Eye (tissue), 1 donor: ENCODE measurements around the gene VPS13D.

Experiments used
- DNase-seq: peaks from one replicate; pipeline ENCODE4 v3.0.0-alpha.2; 2015

The VPS13D gene

DNA sequence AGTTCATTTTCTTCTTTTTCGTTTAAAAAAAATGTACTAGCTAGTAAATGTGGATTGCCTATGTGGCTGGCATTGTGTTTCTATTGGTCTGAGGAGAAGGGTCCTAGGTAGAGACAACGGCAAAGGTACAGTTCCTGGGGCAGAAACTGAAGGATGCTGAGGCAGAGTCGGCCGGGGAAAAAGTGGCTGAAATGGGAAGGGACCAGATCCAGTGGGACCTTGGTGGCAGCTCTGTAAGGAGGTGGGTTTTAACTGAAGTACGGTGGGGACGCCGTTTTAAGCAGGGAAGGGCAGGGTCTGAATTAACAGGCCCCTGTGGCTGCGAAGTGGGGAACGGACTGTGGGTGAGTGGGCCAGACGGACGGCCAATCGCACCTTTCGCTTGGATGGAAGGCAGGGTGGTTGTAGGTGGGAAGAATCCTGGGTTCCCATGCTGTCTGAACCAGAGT, 420 bp upstream of the VPS13D start:
- DNase-seq = no peak

DNA sequence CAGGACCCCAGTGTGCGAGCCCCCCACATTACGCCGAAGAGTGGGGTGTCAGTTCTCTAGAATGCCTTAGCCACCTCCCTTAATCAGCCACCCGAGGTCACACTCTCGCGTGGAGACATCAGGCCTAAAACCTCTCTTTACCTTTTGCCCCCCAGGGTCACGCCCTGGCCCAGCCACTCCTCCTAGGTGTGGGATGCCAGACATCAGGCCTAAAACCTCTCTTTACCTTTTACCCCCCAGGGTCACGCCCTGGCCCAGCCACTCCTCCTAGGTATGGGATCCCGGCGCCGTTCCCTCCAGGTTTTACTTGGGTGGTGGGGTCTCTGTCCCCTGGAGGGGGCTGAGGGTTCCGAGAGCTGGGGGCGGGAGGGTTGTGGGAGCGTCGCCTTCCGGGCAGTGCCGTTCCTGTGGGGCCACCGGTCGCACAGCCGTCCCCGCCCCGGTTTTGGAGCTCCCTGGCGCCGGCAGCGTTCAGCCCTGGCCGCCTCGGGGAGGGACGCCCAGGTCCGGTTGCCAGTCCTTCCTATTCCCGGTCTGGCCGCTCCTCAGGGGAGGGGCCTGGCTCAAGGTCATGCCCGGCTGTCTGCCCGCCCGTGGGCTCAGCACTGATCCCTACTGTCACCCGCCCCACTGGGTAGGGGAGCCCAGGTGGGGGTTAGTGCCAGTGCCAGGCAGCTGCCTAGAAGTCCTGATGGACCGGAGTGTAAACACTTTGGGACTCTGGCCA, 882 bp downstream of the VPS13D start:
- DNase-seq = peak; percentile 27

- no peak for DNase-seq
These were observed 1.4 kb downstream of the VPS13D start for GRCh38 chr1:12231276-12231595.

- no peak for DNase-seq
These were observed 2.4 kb downstream of the VPS13D start for GRCh38 chr1:12232221-12232620.

DNA sequence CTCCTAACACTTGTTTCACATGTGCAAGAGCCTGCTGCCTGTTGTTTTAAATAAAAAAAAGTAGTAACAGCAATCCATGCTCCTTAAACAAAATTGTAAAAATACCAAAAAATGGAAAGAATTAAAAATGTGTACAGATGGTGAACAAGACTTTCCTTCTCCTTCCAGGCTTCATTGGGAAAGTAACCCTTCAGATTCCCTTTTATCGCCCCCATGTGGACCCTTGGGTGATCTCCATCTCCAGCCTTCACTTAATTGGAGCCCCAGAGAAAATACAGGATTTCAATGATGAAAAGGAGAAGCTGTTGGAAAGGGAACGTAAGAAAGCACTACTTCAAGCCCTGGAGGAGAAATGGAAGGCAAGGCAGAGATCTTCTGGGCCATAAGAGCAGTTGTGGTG, 14.2 kb downstream of the VPS13D start:
- DNase-seq = no peak

DNA sequence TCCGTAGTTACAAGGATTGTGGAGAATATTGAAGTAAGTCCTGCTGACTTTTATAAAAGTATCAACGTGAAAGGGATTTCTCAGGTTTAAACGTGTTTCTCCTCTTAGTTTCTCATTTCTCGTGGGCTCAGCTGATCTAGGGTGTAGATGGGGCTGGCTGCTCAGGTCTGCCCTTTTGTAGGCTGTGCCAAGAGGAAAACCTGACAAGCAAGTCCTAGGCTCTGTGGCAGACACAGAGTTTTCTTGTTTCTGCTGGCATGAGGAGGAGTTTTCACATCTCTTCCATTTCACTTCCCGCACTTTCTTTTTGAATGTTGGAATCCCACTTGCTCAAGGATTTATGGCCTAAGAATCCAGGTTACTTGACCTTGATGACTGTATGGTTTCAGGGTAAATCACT, 14.8 kb downstream of the VPS13D start:
- DNase-seq = no peak

DNA sequence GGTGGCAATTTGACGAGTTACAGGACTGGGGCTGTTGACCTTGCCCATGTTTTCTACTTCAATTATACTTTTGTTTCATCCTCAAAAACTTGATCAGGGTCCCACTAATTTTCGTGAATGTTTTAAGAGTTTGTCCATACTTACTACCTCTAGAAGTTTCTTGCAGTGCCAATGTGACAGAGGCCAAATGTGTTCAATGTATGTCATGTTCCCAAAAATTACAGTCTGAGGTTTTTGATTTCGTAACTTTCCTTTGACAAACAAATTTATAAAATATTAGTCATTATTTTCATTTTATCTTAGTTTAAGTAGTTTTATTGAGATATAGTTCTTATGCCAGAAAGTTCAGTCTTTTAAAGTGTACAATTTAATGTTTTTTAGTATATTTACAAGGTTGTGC, 15.3 kb downstream of the VPS13D start:
- no peak for DNase-seq

DNA sequence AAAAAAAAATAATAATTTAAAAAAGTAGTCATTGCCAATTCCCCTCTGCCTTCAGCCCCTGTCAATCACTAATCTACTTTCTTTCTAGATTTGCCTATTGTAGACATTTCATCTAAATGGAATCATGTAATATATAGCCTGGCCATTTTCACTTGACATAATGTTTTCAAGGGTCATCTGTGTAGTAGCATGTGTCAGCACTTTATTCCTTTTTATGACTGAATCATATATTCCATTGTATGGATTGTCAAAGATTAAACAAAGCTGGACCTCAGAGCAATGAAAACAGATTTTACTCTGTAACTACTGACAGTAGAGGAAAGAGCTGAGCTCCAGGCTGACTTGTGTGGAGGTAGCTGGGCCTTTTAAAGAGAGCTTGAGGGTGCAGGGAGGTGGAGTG, 15.9 kb downstream of the VPS13D start:
- DNase-seq = no peak

DNA sequence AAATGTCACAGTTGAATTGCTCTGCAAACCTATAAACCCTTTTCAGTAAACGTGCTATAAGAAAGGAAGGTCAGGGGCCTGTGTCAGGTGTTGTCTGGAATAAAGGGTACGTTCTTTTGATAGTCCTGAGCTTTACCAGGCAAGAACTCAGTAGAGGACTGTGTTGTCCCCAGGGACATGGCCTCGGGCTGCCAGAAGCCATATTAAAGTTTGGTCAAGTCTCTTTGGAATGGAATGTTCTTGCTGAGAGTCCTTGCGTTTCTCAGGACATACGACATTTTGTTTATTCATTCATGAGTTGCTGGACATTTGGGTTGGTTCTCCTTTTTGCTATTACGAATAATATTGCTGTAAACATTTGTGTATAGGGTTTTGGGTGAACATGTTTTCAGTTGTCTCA, 16.8 kb downstream of the VPS13D start:
- no peak for DNase-seq

GRCh38 chr1:12249181-12249580, 19.4 kb downstream of the VPS13D start:
- no peak for DNase-seq

- DNase-seq = no peak
These were observed 19.9 kb downstream of the VPS13D start for GRCh38 chr1:12249748-12250147.

DNA sequence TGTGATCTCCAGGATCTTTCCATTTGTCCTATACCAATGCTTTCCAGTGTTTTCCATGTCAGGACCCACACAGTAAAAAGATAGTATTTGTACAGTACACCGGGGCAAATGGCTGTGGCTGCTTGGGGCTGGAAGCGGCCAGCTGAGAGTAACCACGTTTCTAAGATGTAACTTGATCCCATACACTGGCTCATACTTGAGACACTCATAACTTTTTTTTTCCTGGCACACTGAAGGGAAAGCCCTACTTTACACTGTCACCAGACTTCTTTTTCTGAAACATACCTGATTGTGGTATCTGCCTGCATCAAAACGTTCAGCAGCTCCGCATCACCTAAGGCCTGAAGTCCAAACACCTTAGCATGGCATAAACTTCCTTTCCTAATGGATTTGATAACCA, 21.6 kb downstream of the VPS13D start:
- DNase-seq = no peak

DNA sequence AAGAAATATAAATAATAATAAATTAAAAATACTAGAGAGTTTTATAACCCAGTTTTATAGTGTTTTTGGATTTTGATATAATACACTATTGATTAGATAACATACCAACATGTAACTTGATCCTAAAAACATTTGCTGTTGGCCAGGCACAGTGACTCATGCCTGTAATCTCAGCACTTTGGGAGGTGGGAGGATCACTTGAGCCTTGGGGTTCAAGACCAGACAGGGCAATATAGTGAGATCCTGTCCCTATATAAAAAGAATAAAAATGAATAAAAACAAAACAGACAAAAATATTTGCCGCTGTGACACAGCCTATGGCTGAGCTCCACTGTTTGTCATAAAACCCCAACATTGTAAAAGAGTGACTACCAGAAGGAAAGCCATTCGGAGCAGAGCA, 26.1 kb downstream of the VPS13D start:
- no peak for DNase-seq

DNA sequence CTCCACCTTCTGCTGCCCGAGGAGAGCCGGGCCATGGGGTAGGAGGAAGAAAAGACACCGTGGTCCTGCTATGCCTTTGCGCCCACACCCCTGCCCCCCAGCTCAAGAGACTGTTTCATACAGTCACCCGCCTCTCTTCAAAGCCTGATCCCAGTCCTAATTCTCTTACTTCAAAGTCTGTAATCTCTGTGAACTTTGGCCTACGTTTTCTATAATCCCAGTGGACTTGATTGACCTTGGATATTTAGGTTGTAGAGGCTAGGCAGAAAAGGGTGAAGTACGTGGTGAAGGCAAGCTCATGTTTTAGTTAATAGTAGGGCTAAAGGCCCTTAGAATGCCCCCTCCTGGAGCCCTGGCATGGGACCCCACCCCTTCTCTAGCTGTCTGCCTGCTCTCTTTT, 28.4 kb downstream of the VPS13D start:
- DNase-seq = no peak

GRCh38 chr1:12269351-12269750, 39.5 kb downstream of the VPS13D start:
- no peak for DNase-seq

DNA sequence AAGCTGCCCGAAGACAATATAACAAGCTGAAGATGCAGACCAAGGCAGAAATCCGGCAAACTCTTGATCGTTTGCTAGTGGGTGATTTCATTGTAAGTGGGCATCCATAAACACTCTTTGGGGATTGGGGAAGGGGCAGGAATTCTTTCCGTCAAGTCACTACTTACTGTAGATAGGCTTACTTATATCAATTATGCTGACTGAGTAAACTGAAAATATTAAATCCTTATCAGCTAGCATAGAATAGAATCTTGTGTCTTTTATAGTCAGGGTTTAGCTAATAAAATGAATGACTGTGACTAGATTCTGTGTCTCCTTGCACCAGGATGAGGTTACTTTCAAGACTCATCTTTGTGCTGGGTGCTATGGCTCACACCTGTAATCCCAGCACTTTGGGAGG, 41.2 kb downstream of the VPS13D start:
- no peak for DNase-seq

DNA sequence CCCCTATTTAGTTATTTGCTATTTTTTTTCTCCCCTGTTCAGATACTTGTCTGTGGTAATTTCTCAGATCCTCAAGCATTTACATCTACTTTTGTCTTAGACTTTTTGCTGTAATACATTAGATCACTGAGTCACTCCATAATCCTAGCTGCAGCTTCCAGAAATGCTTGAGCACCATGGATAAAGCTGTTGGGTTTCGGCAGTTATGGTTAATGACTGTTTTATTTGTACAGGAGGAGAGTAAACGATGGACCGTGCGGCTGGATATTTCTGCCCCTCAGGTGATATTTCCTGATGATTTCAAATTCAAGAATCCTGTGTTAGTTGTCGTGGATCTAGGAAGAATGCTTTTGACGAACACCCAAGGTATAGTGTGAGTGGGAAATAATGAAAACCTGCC, 42.9 kb downstream of the VPS13D start:
- no peak for DNase-seq

DNA sequence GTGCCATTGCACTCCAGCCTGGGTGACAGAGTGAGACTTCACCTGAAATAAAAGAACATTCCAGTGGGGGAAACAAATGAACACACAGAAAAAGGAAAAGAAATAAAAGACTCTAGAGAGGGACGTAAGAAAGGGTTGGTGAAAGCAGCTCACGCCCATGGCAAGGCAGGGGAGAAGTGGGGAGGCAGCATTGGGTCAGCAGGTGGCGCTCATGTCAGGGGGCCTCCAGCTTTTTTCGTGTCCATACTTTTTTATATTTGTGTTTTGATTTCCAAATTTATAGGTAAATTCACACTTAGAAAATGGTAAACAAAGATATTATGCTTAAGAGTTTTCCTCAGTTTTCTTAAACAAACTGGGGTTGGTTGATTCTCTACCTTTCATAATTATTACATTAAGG, 45.5 kb downstream of the VPS13D start:
- DNase-seq = peak; percentile 34

- DNase-seq = peak; percentile 61
These were observed 46.4 kb downstream of the VPS13D start for GRCh38 chr1:12276225-12276624.

- DNase-seq = peak; percentile 63
These were observed 49.2 kb downstream of the VPS13D start for GRCh38 chr1:12279003-12279402.

GRCh38 chr1:12279728-12280464, 50.1 kb downstream of the VPS13D start:
- DNase-seq = peak; percentile 21

- DNase-seq = no peak
These were observed 52.3 kb downstream of the VPS13D start for GRCh38 chr1:12282142-12282541.

DNA sequence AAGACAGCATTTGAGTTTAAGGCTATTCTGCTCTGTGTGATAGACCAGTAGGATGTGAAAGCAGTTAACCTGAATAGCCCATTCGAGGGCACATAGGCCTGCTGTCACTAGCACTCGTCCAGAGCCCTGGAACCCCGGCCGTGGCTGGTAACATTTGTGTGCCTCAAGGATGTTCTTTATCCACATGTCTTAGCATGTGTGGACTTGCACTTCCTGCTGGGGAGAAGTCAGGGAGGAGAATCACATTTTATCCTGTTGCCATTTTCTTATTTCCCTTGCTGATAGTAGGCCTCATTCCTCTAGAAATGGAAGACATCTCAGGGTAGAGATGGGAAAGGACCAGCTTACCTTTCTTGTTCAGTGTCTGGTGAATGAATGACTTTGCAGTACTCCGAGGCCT, 54.7 kb downstream of the VPS13D start:
- DNase-seq = no peak

DNA sequence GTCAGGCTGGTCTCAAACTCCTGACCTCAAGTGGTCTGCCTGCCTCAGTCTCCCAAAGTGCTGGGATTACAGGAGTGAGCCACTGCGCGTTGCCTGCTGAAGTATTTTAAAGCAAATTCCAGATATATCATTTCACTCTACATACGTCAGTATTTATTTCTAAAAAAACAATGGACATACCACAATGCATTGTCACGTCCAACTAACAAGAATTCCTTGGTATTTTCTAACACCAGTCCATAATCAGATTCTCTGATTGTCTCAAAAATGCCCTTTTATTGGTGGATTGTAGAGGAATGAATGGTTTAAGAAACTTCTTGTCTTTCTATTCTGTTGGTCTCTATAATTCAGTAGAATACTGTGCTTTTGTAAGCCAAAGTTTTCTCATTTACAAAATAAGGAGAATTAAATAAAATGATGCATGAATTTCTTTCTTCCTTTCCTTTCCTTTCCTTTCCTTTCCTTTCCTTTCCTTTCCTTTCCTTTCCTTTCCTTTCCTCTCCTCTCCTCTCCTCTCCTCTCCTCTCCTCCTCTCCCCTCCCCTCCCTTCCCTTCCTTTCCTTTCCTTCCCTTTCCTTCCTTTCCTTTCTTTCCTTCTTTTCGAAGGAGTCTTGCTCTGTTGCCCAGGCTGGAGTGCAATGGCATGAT, 55.8 kb downstream of the VPS13D start:
- DNase-seq = no peak
